Activated CD8-positive, alpha-beta memory T cell treated with anti-CD3 and anti-CD28 coated beads, Interleukin-2, amount 10 ng/mL, durations not matched to agents 7 days and 5 days (primary cell): Measurements from ENCODE around the gene SNX33. TPM values are rescaled to one million over a fixed set of nuclear protein-coding genes. Genes with fewer than 3 reads are reported as not detected.
"Not testable (repeated sequence)": the region's sequence is repeated elsewhere in the genome, so short reads cannot be mapped to it uniquely, and the experiment has no call there.

Source experiments
- ATAC-seq: fragments of 150-1000 bp; cut with Tn5 transposase; one replicate; pipeline ENCODE4 v1.10.0; 2021; ENCODE audit warnings: moderate library complexity
- CTCF ChIA-PET: fragments of 350-600 bp; sonication (Branson Sonifier 250); formaldehyde crosslinking; loops from one replicate; lab custom pipeline; 2021; ENCODE audit warnings: antibody characterized with exemption; lab: Charles Lee
- DNase-seq: peaks from one replicate; pipeline ENCODE4 v3.0.0-alpha.2; 2020
- H3K27ac Mint-ChIP-seq: one replicate; pipeline ENCODE4 v1.8.0; 2021; ENCODE audit warnings: mild to moderate bottlenecking, mixed read lengths
- H3K27me3 Mint-ChIP-seq: one replicate; pipeline ENCODE4 v1.8.0; 2021; ENCODE audit warnings: mixed read lengths
- H3K36me3 Mint-ChIP-seq: one replicate; pipeline ENCODE4 v1.8.0; 2021; ENCODE audit warnings: mild to moderate bottlenecking, mixed read lengths
- H3K4me1 Mint-ChIP-seq: one replicate; pipeline ENCODE4 v1.8.0; 2021; ENCODE audit warnings: mixed read lengths
- H3K4me3 Mint-ChIP-seq: one replicate; pipeline ENCODE4 v1.8.0; 2021; ENCODE audit warnings: mild to moderate bottlenecking, moderate library complexity, mixed read lengths
- H3K9me3 Mint-ChIP-seq: one replicate; pipeline ENCODE4 v1.8.0; 2022; ENCODE audit warnings: low read depth, mixed read lengths
- total RNA-seq, 2 experiments: library from RNA; stranded (reverse); gene quantifications; one replicate each; pipeline ENCODE4 v1.2.3, GENCODE V29; 2021

The SNX33 gene
- total RNA-seq, 2 experiments from 2014 or later = 1.4 to 3.5 TPM

DNA sequence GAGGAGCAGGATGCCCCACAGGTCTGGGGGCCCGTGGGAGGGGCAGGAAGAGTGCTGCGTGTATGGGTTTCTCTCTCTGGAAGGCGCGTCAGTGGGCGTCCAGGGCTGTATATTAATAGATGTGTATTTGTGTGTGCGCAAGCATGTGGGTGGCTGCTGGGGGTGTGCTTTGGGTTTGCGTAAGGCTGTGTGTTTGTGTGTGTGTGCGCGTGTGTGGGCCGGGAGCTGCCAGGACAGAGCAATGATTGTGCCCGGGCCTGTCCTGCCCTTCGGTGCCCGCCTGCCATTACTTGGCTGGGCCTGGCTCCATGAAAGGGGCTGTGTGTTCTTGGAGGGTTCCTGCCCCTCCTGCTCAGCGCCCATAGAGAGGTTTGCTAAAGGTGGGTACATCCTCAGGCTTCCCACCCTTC, 48.6 kb downstream of the SNX33 start:
- no peaks in the 10 kb centered on the region for H3K9me3 Mint-ChIP-seq
- H3K27me3 Mint-ChIP-seq = peaks cover 9% of the 10 kb centered on the region
- peaks cover 29% of the 10 kb centered on the region for H3K4me1 Mint-ChIP-seq
- no peaks in the 10 kb centered on the region for H3K36me3 Mint-ChIP-seq
- no peak overlapping the region for H3K4me3 Mint-ChIP-seq
- peak overlapping the region; percentile 26 for H3K27ac Mint-ChIP-seq
- no peak for DNase-seq
- CTCF ChIA-PET = no interaction called here
- peak; percentile 17 for ATAC-seq

DNA sequence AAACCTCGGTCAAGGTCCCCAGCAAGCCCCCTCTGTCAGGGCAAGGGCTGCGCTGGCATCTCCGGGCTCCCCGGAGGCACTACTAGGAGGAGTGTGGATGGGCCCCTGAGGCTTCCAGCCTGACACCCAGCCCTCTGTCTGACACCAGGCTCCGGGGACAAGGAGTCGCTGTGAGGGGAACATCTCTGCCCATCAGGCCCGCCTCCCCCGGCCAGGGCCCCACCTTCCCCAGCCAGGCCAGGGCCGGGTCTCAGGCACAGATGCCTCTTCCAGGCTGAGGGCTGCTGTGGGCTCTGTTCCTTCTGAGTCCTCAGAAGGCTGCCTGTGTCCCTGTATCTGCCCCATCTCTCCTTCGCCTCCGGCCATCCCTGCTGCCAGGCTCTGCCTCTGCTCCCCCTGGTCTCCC, 49.1 kb downstream of the SNX33 start:
- ATAC-seq = no peak
- H3K4me3 Mint-ChIP-seq = no peak overlapping the region
- H3K27ac Mint-ChIP-seq = no peak overlapping the region
- DNase-seq = no peak
- peaks cover 29% of the 10 kb centered on the region for H3K4me1 Mint-ChIP-seq
- peaks cover 6% of the 10 kb centered on the region for H3K27me3 Mint-ChIP-seq
- no peaks in the 10 kb centered on the region for H3K36me3 Mint-ChIP-seq
- CTCF ChIA-PET = no interaction called here
- no peaks in the 10 kb centered on the region for H3K9me3 Mint-ChIP-seq

- no peak overlapping the region for H3K4me3 Mint-ChIP-seq
- ATAC-seq = no peak
- no peak for DNase-seq
- H3K36me3 Mint-ChIP-seq = no peaks in the 10 kb centered on the region
- no peak overlapping the region for H3K27ac Mint-ChIP-seq
- peaks cover 2% of the 10 kb centered on the region for H3K27me3 Mint-ChIP-seq
- no peaks in the 10 kb centered on the region for H3K9me3 Mint-ChIP-seq
- CTCF ChIA-PET = no interaction called here
- H3K4me1 Mint-ChIP-seq = peaks cover 27% of the 10 kb centered on the region
Measured at GRCh38 chr15:75697523-75697922, 49.8 kb downstream of the SNX33 start.

GRCh38 chr15:75697974-75698747, 50.4 kb downstream of the SNX33 start:
- CTCF ChIA-PET, H3K27ac Mint-ChIP-seq, H3K4me3 Mint-ChIP-seq, H3K27me3 Mint-ChIP-seq, ATAC-seq, H3K9me3 Mint-ChIP-seq, H3K36me3 Mint-ChIP-seq, DNase-seq: not testable (repeated sequence)
- H3K4me1 Mint-ChIP-seq = peaks cover 23% of the 10 kb centered on the region

DNA sequence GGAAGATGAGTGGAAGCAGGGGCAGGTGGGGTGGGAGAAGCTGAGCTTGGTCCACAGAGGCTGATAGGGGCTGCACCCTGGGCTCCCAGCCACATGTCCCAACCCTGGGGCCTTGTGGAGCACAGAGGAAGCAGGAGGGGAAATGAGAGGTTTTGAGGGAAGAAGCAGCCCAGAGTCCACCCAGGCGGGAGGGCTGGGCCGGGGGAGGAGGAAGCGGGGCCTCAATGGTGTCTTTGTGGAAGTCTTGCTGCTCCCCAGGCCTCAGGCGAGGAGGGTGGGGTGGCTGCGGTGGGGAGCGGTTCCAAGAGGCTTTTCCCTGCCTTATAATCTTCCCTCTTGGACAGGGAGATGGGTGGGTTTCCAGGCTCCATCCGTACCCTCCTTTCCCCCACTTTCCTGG, 51.8 kb downstream of the SNX33 start:
- H3K9me3 Mint-ChIP-seq, H3K36me3 Mint-ChIP-seq, H3K4me3 Mint-ChIP-seq, ATAC-seq, H3K27ac Mint-ChIP-seq, DNase-seq, CTCF ChIA-PET, H3K27me3 Mint-ChIP-seq: not testable (repeated sequence)
- peaks cover 14% of the 10 kb centered on the region for H3K4me1 Mint-ChIP-seq

DNA sequence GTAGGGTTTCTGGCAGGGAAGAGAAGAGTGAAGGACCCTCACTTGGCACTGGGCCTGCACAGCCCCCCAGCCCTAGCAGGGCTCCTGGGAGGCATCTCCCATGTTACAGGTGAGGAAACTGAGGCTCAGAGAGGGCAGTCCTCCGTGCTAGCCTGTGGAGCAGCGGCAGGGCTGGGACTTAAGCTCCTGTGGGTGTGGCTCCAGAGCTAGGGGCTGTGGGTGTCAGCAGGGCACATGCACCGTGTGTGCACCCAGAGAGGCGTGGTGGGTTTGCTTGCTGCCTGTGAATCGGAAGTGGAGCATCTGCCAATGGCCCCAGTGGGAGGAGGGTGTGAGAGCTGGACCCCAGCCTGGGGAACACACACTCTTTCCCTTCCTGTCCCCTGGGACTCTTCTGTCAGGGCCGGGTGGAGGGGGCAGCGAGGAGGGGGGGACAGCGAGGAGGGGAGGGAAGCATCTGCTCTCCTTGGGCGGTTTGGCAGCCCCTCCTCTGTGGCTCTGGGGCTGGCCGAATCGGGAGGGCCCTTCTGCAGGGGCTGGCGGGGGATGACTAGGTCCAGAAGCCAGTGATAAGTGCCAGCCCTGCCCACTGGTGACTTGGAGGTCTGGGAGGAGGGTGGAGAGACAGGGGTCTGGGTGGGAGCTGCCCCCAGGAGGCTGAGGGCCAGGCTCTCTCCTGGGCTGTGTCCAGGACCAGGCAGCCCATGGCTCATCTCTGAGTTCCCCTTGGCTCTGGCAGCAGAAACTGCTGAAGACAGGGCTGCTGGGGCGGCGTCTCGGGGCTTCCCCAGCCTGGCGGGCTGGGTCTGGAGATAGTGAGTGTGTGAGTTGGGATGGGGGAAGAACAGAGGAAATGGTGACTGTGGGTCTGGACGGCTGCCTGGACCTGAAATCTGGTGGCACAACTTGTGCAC, 52.5 kb downstream of the SNX33 start:
- not testable (repeated sequence) for H3K9me3 Mint-ChIP-seq, DNase-seq

GRCh38 chr15:75701071-75702003, 53.6 kb downstream of the SNX33 start:
- DNase-seq, H3K4me1 Mint-ChIP-seq, H3K36me3 Mint-ChIP-seq, ATAC-seq, CTCF ChIA-PET, H3K27me3 Mint-ChIP-seq, H3K9me3 Mint-ChIP-seq, H3K27ac Mint-ChIP-seq, H3K4me3 Mint-ChIP-seq: not testable (repeated sequence)

More for the DNA sequence above, 52.5 kb downstream of the SNX33 start:
- H3K4me3 Mint-ChIP-seq, CTCF ChIA-PET, H3K27ac Mint-ChIP-seq, H3K4me1 Mint-ChIP-seq, H3K27me3 Mint-ChIP-seq, H3K36me3 Mint-ChIP-seq: not testable (repeated sequence)
- peak; percentile 21 for ATAC-seq

- no peak for ATAC-seq
- CTCF ChIA-PET = no interaction called here
Measured at GRCh38 chr15:75702436-75702835, 54.7 kb downstream of the SNX33 start.

GRCh38 chr15:75703440-75704262, 55.9 kb downstream of the SNX33 start:
- DNase-seq, H3K9me3 Mint-ChIP-seq, CTCF ChIA-PET, H3K36me3 Mint-ChIP-seq, H3K4me3 Mint-ChIP-seq, H3K4me1 Mint-ChIP-seq, H3K27me3 Mint-ChIP-seq, H3K27ac Mint-ChIP-seq, ATAC-seq: not testable (repeated sequence)

More at GRCh38 chr15:75702436-75702835, 54.7 kb downstream of the SNX33 start:
- Mint-ChIP-seq H3K4me3 (no peak overlapping the region), H3K36me3 (no peaks in the 10 kb centered on the region), H3K27me3 (no peaks in the 10 kb centered on the region), H3K27ac (no peak overlapping the region), H3K4me1 (peaks cover 4% of the 10 kb centered on the region), H3K9me3 (no peaks in the 10 kb centered on the region)
- DNase-seq = no peak

- CTCF ChIA-PET = no interaction called here
- Mint-ChIP-seq H3K4me3 (no peak overlapping the region), H3K36me3 (no peaks in the 10 kb centered on the region), H3K27ac (no peak overlapping the region), H3K9me3 (no peaks in the 10 kb centered on the region), H3K27me3 (peaks cover 2% of the 10 kb centered on the region), H3K4me1 (peaks cover 4% of the 10 kb centered on the region)
- DNase-seq (no peak), ATAC-seq (no peak)
Measured at GRCh38 chr15:75704263-75704615, 56.5 kb downstream of the SNX33 start.

DNA sequence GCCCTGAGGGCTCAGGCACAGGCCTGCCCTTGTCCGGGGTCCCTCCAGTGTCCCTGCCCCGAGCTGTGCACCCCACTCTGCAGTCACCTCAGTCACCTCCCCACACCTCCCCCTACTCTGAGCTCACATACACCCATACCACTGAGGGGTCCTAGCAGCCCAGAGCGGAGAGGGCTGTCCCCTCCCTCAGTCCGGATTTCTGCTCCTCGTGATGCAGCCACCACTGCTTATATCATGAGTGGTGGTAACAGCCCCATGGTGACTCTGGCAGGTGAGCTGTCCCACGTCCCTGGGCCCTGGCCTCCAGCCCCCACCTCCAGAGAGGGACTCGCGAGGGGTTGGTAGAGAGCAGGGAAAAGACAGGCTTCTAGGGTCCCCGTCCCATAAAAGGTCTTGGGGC, 56.9 kb downstream of the SNX33 start:
- H3K9me3 Mint-ChIP-seq = no peaks in the 10 kb centered on the region
- no peak for ATAC-seq
- CTCF ChIA-PET = no interaction called here
- no peak overlapping the region for H3K4me3 Mint-ChIP-seq
- H3K27ac Mint-ChIP-seq = no peak overlapping the region
- peaks cover 2% of the 10 kb centered on the region for H3K4me1 Mint-ChIP-seq
- no peaks in the 10 kb centered on the region for H3K36me3 Mint-ChIP-seq
- H3K27me3 Mint-ChIP-seq = peaks cover 2% of the 10 kb centered on the region
- no peak for DNase-seq

GRCh38 chr15:75705375-75705774, 57.7 kb downstream of the SNX33 start:
- DNase-seq, H3K27ac Mint-ChIP-seq, ATAC-seq, H3K36me3 Mint-ChIP-seq, CTCF ChIA-PET, H3K4me3 Mint-ChIP-seq, H3K4me1 Mint-ChIP-seq, H3K27me3 Mint-ChIP-seq, H3K9me3 Mint-ChIP-seq: not testable (repeated sequence)
